Endodermal cell (in vitro differentiated cells): ENCODE measurements around the gene AXIN1. TPM values are rescaled to one million over a fixed set of nuclear protein-coding genes. Genes with fewer than 3 reads are reported as not detected.
"Not testable (repeated sequence)": the region's sequence is repeated elsewhere in the genome, so short reads cannot be mapped to it uniquely, and the experiment has no call there.

Source experiments
- DNase-seq: peaks from one replicate; pipeline ENCODE4 v3.0.0-alpha.2; 2017
- H3K27ac ChIP-seq: 2 replicates; pipeline ENCODE4 v1.5.1; 2013; ENCODE audit warnings: mild to moderate bottlenecking, low read depth, low read length, moderate library complexity
- H3K27me3 ChIP-seq: 2 replicates; pipeline ENCODE4 v1.6.1; 2013; ENCODE audit warnings: mild to moderate bottlenecking, low read length, moderate library complexity; ENCODE audit not compliant: insufficient read depth, control insufficient read depth, poor library complexity, severe bottlenecking
- H3K36me3 ChIP-seq: 2 replicates; pipeline ENCODE4 v1.7.0; 2013; ENCODE audit warnings: mild to moderate bottlenecking, low read length, moderate library complexity; ENCODE audit not compliant: control insufficient read depth, insufficient read depth
- H3K4me1 ChIP-seq: one replicate; pipeline ENCODE4 v1.7.0; 2013; ENCODE audit warnings: low read length; ENCODE audit not compliant: control insufficient read depth, insufficient read depth
- H3K4me3 ChIP-seq: 2 replicates; pipeline ENCODE4 v1.5.1; 2013; ENCODE audit warnings: mild to moderate bottlenecking, low read length, moderate library complexity
- H3K9ac ChIP-seq: 2 replicates; pipeline ENCODE4 v1.6.1; 2013; ENCODE audit warnings: mild to moderate bottlenecking, low read length, moderate library complexity; ENCODE audit not compliant: poor library complexity, severe bottlenecking; ENCODE audit errors: extremely low read depth
- H3K9me3 ChIP-seq: 2 replicates; pipeline ENCODE4 v1.6.1; 2013; ENCODE audit warnings: mild to moderate bottlenecking, low read length, moderate library complexity; ENCODE audit not compliant: control insufficient read depth
- H3K27ac Mint-ChIP-seq: 2 replicates; pipeline ENCODE4 v1.8.0; 2020; ENCODE audit warnings: mixed read lengths
- H3K27me3 Mint-ChIP-seq: 2 replicates; pipeline ENCODE4 v1.8.0; 2021; ENCODE audit warnings: mild to moderate bottlenecking, mixed read lengths; ENCODE audit not compliant: insufficient read depth
- H3K36me3 Mint-ChIP-seq: 2 replicates; pipeline ENCODE4 v1.8.0; 2020; ENCODE audit warnings: low read depth, mixed read lengths
- H3K4me1 Mint-ChIP-seq: 2 replicates; pipeline ENCODE4 v1.8.0; 2020; ENCODE audit warnings: mixed read lengths
- H3K4me3 Mint-ChIP-seq: 2 replicates; pipeline ENCODE4 v1.8.0; 2020; ENCODE audit warnings: mild to moderate bottlenecking, moderate library complexity, mixed read lengths
- H3K9me3 Mint-ChIP-seq: 2 replicates; pipeline ENCODE4 v1.8.0; 2020; ENCODE audit warnings: mild to moderate bottlenecking, mixed read lengths
- CTCF ChIP-seq: fragments of 200-600 bp; sonication (generic); conservative IDR thresholded peaks from 2 replicates; pipeline ENCODE4 v1.5.0; 2021; ENCODE audit warnings: antibody characterized with exemption, mild to moderate bottlenecking
- WGBS, 2 experiments: methylation state at CpG; one replicate each; pipeline versions ENCODE4 v1.1.5 to v1.1.7; 2013; ENCODE audit warnings: missing lambda C conversion rate in 2 of 2, mixed read lengths in 1 of 2; ENCODE audit not compliant: insufficient coverage in 1 of 2, insufficient read length in 1 of 2; 5-methylcytosine and 5-hydroxymethylcytosine counted together
- total RNA-seq, 2 donors: library from RNA; stranded (reverse); fragmentation: NEBNext Ultra II Directional in 1 of 2; extraction: Animal tissue kit (Norgen Biotek cat#: 25700) in 1 of 2; gene quantifications; 2 replicates in 1 of 2; 3 replicates in 1 of 2; pipeline ENCODE4 v1.2.1, GENCODE V29; 2021

AXIN1 gene
- total RNA-seq, 2 donors from 2014 or later, result 36.5 to 37.3 TPM

GRCh38 chr16:389352-389751, 36.8 kb upstream of the AXIN1 start:
- H3K4me3 Mint-ChIP-seq, result no peak overlapping the region
- TF ChIP-seq CTCF, result no peak
- H3K4me3 ChIP-seq, result no peak overlapping the region
- H3K27ac Mint-ChIP-seq, result peak overlapping the region; percentile 52
- WGBS, 2 experiments, result 87 to 92% methylated on average over 10 of the region's 10 CpGs
- no peaks in the 10 kb centered on the region for H3K27me3 Mint-ChIP-seq
- peaks cover 13% of the 10 kb centered on the region for H3K9me3 Mint-ChIP-seq
- no peak overlapping the region for H3K27ac ChIP-seq
- H3K36me3 ChIP-seq, result no peaks in the 10 kb centered on the region
- H3K36me3 Mint-ChIP-seq, result peaks cover 12% of the 10 kb centered on the region
- H3K9me3 ChIP-seq, result peaks cover 5% of the 10 kb centered on the region
- peaks cover 26% of the 10 kb centered on the region for H3K4me1 Mint-ChIP-seq
- no peaks in the 10 kb centered on the region for H3K27me3 ChIP-seq
- H3K9ac ChIP-seq, result no peak overlapping the region
- no peak for DNase-seq
- no peaks in the 10 kb centered on the region for H3K4me1 ChIP-seq

GRCh38 chr16:387761-388666, 35.5 kb upstream of the AXIN1 start:
- not testable (repeated sequence) for H3K4me3 Mint-ChIP-seq, H3K27me3 ChIP-seq, H3K4me1 ChIP-seq, H3K27ac ChIP-seq, H3K9ac ChIP-seq, H3K27me3 Mint-ChIP-seq, H3K9me3 ChIP-seq, H3K36me3 ChIP-seq
- Mint-ChIP-seq H3K27ac (peak overlapping the region; percentile 87), H3K9me3 (peaks cover 13% of the 10 kb centered on the region), H3K36me3 (peaks cover 12% of the 10 kb centered on the region), H3K4me1 (peaks cover 39% of the 10 kb centered on the region)
- H3K4me3 ChIP-seq, result peak overlapping the region; percentile 56
- peak; percentile 64 for DNase-seq
- TF ChIP-seq CTCF, result peak; percentile 50
- WGBS, 2 experiments, result 79 to 84% methylated on average over 6 to 20 of the region's 20 CpGs

GRCh38 chr16:386641-387156, 34.2 kb upstream of the AXIN1 start:
- Mint-ChIP-seq H3K9me3 (no peaks in the 10 kb centered on the region), H3K27ac (peak overlapping the region; percentile 87), H3K4me3 (no peak overlapping the region), H3K4me1 (peaks cover 39% of the 10 kb centered on the region), H3K27me3 (no peaks in the 10 kb centered on the region), H3K36me3 (peaks cover under 1% of the 10 kb centered on the region)
- Histone ChIP-seq H3K27me3 (no peaks in the 10 kb centered on the region), H3K36me3 (no peaks in the 10 kb centered on the region), H3K4me1 (peaks cover 9% of the 10 kb centered on the region), H3K27ac (no peak overlapping the region), H3K9me3 (no peaks in the 10 kb centered on the region), H3K9ac (no peak overlapping the region), H3K4me3 (no peak overlapping the region)
- no peak for TF ChIP-seq CTCF
- no peak for DNase-seq
- 87 to 89% methylated on average over 19 of the region's 19 CpGs for WGBS, 2 experiments
